Stomach (tissue), 4 donors: Measurements from ENCODE around the gene NTF3.

ENCODE experiments used
- CTCF ChIP-seq, 7 experiments: fragments of 450-650 bp in 4 of 7; fragments of 200-600 bp in 3 of 7; sonication (generic) in 3 of 7; IDR thresholded peaks; one replicate each; pipeline ENCODE4 v1.5.1; 2016 to 2019; ENCODE audit warnings: antibody characterized with exemption in 7 of 7, control low read depth in 2 of 7, mild to moderate bottlenecking in 1 of 7
- EP300 ChIP-seq: sonication (generic); formaldehyde crosslinking; IDR thresholded peaks from one replicate; pipeline ENCODE4 v1.6.1; 2017; ENCODE audit warnings: antibody characterized with exemption
- POLR2A ChIP-seq, 4 donors: fragments of 450-650 bp; IDR thresholded peaks; one replicate each; pipeline ENCODE4 v1.6.1; 2016; ENCODE audit warnings: antibody characterized with exemption in 4 of 4, control low read depth in 2 of 4, mild to moderate bottlenecking in 1 of 4, moderate library complexity in 1 of 4
- POLR2AphosphoS5 ChIP-seq, 3 donors: sonication (generic); formaldehyde crosslinking; IDR thresholded peaks; one replicate each; pipeline ENCODE4 v1.6.1; 2016; ENCODE audit warnings: antibody characterized with exemption in 3 of 3

GRCh38 chr12:5489017-5489416, 57.1 kb downstream of the NTF3 start:
- no peak for TF ChIP-seq CTCF (IDR thresholded peaks at IDR 0.05)
- TF ChIP-seq POLR2AphosphoS5 (IDR thresholded peaks at IDR 0.05): no peak
- no peak for TF ChIP-seq POLR2A (IDR thresholded peaks at IDR 0.05)
- no peak for TF ChIP-seq EP300
